Fibroblast of pulmonary artery (primary cell): ENCODE data around the gene SLC25A48.

ENCODE experiments used
- DNase-seq: peaks from one replicate; pipeline ENCODE4 v3.0.0-alpha.2; 2010; ENCODE audit warnings: low read depth
- H3K4me3 ChIP-seq: replicated peaks from 2 replicates; pipeline ENCODE4 v1.5.1; 2011; ENCODE audit warnings: low read depth, mild to moderate bottlenecking, control low read depth, low read length, moderate library complexity
- TF ChIP-seq, protein P1 (sequence below): IDR thresholded peaks from 2 replicates; pipeline ENCODE4 v1.5.1; 2011; ENCODE audit warnings: mild to moderate bottlenecking, control low read depth, low read length, inconsistent platforms; ENCODE audit errors: missing control alignments

SLC25A48 gene

DNA sequence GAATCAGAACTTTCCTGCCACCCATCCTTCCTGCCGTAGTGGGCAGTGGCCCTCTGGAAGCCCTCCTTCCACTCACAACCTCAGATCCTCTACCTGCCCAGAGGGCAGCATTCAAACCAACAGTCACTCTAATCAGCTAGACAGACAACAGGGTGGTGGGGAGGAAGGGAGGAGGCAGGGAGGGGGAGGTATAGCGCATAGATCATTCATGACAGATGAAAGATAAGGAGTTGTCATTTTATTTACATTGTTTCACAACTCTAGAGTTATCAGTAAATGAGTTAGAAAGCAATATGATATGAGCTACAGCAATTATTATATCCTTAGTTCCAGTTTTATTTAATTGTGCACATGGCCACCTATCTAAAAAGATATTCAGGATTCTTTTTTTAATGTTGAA is 60.3 kb downstream of the SLC25A48 start:
- DNase-seq = no peak
- no peak overlapping the region for H3K4me3 ChIP-seq
- TF ChIP-seq, protein P1, sequence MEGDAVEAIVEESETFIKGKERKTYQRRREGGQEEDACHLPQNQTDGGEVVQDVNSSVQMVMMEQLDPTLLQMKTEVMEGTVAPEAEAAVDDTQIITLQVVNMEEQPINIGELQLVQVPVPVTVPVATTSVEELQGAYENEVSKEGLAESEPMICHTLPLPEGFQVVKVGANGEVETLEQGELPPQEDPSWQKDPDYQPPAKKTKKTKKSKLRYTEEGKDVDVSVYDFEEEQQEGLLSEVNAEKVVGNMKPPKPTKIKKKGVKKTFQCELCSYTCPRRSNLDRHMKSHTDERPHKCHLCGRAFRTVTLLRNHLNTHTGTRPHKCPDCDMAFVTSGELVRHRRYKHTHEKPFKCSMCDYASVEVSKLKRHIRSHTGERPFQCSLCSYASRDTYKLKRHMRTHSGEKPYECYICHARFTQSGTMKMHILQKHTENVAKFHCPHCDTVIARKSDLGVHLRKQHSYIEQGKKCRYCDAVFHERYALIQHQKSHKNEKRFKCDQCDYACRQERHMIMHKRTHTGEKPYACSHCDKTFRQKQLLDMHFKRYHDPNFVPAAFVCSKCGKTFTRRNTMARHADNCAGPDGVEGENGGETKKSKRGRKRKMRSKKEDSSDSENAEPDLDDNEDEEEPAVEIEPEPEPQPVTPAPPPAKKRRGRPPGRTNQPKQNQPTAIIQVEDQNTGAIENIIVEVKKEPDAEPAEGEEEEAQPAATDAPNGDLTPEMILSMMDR = no peak

GRCh38 chr5:135895474-135896006 is 61.1 kb downstream of the SLC25A48 start, which contains the start of gene IL9:
Gene IL9, minus strand, starts transcription at chr5:135895841. Its CDS starts 25 bp downstream, at chr5:135895816.
- no peak within 1 kb of the TSS for H3K4me3 ChIP-seq
- TF ChIP-seq, protein P1 = no peak
- DNase-seq = no peak

DNA sequence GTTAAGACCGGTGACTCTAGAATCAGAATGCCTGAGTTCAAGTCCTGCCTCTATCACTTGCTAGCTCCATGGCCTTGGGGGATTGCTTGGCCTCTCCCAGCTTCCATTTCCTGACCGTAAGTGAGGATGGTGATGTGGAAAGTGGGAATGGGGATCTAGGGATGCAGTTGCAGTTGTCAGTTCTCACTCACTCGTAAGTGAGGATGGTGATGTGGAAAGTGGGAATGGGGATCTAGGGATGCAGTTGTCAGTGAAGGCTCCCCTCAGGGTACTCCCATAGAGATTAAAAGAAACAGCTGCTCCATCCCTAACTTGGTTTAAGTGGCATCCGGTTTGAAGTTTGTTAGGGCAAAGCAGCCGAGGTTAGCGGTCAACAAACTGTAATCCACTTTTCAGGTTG is 64.2 kb downstream of the SLC25A48 start:
- DNase-seq = no peak
- no peak overlapping the region for H3K4me3 ChIP-seq
- TF ChIP-seq, protein P1 = no peak

DNA sequence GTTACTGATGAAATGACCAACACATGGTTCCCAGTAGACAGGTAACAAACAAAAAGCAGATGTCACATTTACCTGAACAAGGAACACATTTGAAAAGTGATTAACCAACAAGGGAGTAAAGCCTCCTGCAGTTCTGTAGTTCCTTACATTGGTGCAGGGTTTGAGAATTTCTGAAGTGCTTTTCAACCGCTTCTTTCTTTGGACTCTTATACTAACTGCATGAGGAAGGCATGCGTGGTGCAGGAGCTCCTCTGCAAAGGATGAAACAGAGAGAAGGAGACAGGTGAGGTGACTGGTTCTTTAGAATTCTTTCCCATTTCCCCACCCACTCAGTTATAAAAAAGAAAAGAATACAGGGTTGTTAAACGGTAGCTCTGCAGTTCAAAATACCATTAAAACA is 65.8 kb downstream of the SLC25A48 start:
- TF ChIP-seq, protein P1 = no peak
- H3K4me3 ChIP-seq = no peak overlapping the region
- no peak for DNase-seq

DNA sequence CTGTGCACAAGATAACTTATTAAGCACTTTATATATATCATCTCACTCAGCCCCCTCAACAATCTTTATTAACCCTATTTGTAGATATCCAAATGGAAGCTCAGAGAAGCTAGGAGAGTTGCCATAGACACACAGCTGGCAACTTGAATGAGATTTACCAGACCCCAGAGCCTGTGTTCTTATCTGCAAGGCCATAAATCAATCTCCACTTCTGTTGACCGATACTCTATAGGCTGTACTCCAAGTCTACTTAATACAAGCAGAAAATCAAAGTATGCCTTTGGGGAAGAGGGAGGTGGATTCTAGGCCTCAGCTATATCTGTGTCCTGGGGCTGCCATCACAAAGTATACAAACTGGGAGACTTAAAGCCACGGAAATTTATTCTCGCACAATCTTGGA is 67.2 kb downstream of the SLC25A48 start:
- no peak for DNase-seq
- H3K4me3 ChIP-seq = no peak overlapping the region
- TF ChIP-seq, protein P1 = no peak

DNA sequence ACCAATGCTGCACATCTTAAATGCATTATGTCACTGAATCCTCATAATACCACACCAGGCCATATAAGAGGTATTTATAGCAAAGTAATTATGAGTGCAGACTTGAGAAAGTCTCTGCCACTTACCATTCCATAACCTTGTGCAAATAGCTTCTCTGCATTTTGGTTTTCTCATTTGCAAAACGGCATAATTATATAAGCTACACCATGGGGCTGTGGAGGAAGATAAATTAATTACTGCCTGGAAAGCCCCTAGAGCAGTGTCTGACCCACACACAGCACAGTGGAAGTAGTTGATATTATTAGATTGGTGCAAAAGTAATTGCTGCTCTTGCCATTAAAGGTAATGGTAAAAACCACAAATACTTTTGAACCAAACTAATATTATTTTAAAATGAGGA is 70.7 kb downstream of the SLC25A48 start:
- TF ChIP-seq, protein P1 = no peak

DNA sequence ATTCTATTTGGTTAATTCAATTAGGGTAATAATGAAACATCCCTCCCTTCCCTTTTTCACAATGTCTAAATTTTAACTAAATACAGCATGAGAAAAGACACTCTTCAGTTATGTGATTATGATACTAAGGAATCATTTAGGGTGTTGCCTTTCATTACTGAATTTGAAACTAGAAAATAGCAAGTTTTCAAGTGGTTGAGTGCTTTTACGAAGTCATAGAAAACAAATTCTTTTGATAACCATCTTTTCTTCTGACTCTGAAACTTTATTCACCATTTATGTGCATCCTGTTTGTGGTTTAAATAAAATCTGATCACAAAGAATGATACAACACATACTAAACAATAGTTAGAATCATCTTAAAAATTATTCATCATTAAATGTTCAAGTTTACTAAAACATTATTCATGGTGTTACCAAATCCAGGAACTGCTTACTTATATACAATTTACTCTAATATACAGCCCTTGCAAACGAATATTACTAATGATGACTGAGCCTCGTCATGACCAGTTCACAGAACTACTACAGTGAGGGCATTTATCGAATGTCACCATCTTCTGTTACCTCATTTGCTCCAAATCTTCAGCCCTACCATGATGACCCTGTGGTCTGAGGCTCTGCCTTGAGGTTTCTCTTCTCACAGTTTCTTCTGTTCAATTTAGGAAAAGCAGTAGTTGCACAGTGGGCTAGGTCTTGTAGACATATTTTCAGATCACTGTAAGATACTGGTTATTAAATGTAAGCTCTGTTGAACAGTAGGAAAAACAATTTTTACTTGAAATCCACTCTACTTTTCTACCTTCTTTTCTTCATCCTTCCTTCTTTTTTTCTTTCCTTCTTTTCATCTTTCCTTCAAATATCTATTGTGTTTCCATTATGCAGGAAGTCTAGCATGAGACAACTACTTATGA is 79.5 kb downstream of the SLC25A48 start:
- DNase-seq = no peak
- H3K4me3 ChIP-seq = no peak overlapping the region
- TF ChIP-seq, protein P1 = no peak

More for the DNA sequence above, 70.7 kb downstream of the SLC25A48 start:
- no peak for DNase-seq
- no peak overlapping the region for H3K4me3 ChIP-seq
